ENCODE results near the gene UBXN7. TPM values are rescaled to one million over a fixed set of nuclear protein-coding genes. Genes with fewer than 3 reads are reported as not detected.

UBXN7 gene
- total and polyA plus RNA-seq, 2 of the 13 experiments (the other 11 are each of a cell fraction or from before 2014, with no cell fraction given) = 12.5 to 15.9 TPM

GRCh38 chr3:196440041-196440537 lies 7.9 kb upstream of the UBXN7 start:
- in situ Hi-C loops (cut with HindIII; ENCODE audit: extremely low pct_ligation_motif_present, low pct_unique_long_range_greater_than_20kb) = no loop called here
- CTCF ChIA-PET (ENCODE audit: low intra/inter-chr PET ratio, low total read pairs) = no interaction called here

DNA sequence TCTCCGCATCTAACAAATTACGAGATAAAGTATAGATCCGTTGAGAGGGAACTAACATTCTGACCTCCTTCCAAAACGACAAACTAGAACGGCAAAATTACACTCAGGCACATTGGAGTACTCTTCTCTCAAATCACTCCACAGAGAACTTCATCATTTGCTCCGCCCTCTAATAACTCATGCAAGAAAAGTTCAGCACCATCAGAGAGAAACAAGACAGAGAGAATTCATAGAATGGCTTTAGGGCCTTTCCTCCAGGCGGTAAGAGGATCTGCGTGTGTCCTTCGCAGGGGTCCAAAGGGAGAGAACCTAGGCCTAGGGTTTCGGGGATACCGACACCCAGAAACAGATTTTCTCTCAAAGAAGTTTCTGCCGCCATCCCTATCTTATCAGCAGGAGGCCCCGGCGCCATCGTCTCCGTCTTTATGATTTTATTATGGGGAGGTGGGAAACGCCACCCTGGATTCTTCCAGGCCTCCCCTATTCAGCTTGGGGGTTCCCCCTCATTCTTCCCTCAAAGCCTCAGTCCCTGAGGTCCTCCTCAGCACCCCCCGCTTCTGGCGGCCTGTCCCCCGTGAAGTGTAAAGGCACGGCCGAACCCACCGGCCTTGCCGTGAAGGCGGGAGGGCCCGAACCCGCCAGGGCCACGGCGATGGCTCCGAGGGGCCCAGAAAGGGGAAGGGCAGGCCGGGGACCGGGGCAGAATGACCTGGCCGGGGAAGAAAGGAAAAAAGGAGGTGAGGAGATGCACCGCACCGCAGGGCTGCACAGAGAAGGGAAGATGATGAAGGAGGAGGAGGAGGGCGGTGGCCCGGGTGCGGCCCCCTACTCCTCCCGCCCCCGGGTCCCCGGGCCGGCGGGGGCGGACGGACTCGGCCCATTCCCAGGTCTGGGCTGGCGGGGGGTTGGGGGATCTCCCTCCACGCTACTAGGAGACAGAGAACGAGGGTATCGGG lies 768 bp downstream of the UBXN7 start:
- peak; percentile 41 for DNase-seq (ENCODE audit: low spot score)
- TSS peak; percentile 90 for BruUV-seq (replicated peaks)
- TF ChIP-seq PHF8 (CRISPR knock-in tag; IDR thresholded peaks at IDR 0.05) = peak; percentile 90
- peak; percentile 14; the same call in 1 of the 2 replicates for TF ChIP-seq DMAP1 (CRISPR knock-in tag; IDR thresholded peaks at IDR 0.05)
- TF ChIP-seq HNRNPUL1 (IDR thresholded peaks at IDR 0.05; ENCODE audit: low read depth, low read length) = no peak
- TF ChIP-seq, protein P1, sequence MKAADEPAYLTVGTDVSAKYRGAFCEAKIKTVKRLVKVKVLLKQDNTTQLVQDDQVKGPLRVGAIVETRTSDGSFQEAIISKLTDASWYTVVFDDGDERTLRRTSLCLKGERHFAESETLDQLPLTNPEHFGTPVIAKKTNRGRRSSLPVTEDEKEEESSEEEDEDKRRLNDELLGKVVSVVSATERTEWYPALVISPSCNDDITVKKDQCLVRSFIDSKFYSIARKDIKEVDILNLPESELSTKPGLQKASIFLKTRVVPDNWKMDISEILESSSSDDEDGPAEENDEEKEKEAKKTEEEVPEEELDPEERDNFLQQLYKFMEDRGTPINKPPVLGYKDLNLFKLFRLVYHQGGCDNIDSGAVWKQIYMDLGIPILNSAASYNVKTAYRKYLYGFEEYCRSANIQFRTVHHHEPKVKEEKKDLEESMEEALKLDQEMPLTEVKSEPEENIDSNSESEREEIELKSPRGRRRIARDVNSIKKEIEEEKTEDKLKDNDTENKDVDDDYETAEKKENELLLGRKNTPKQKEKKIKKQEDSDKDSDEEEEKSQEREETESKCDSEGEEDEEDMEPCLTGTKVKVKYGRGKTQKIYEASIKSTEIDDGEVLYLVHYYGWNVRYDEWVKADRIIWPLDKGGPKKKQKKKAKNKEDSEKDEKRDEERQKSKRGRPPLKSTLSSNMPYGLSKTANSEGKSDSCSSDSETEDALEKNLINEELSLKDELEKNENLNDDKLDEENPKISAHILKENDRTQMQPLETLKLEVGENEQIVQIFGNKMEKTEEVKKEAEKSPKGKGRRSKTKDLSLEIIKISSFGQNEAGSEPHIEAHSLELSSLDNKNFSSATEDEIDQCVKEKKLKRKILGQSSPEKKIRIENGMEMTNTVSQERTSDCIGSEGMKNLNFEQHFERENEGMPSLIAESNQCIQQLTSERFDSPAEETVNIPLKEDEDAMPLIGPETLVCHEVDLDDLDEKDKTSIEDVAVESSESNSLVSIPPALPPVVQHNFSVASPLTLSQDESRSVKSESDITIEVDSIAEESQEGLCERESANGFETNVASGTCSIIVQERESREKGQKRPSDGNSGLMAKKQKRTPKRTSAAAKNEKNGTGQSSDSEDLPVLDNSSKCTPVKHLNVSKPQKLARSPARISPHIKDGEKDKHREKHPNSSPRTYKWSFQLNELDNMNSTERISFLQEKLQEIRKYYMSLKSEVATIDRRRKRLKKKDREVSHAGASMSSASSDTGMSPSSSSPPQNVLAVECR (CRISPR knock-in tag; IDR thresholded peaks at IDR 0.05; ENCODE audit: borderline replicate concordance) = peak; percentile 30; the same call in 1 of the 2 replicates
- no peak for TF ChIP-seq ZNF580 (CRISPR knock-in tag; IDR thresholded peaks at IDR 0.05; ENCODE audit: borderline replicate concordance, low read depth)
- TF ChIP-seq ZNF10 (CRISPR knock-in tag; IDR thresholded peaks at IDR 0.05; ENCODE audit: borderline replicate concordance, low read depth) = no peak

More at GRCh38 chr3:196440041-196440537, 7.9 kb upstream of the UBXN7 start:
- H3K36me3 ChIP-seq (replicated peaks in 1 of 2; ENCODE audit: control insufficient read depth in 1 of 2, insufficient read depth in 2 of 2, low read length in 2 of 2) = no peaks in the 10 kb centered on the region
- no peaks in the 10 kb centered on the region for H3K79me2 ChIP-seq (ENCODE audit: insufficient read depth, low read length)
- ATAC-seq (no peak), FAIRE-seq (no peak), DNase-seq (ENCODE audit: low spot score) (no peak)
- no peaks in the 10 kb centered on the region for H3K9me3 ChIP-seq (ENCODE audit: low read length)
- intact Hi-C loops (cut with micrococcal nuclease; ENCODE audit: unreplicated experiment) = no loop called here
- POLR2A ChIA-PET = interaction anchor here (0.9 kb wide), 1 partner anchor 8 kb away, joined by 6 read pairs; the partner anchor contains the start of gene UBXN7
- no peak for TF ChIP-seq FOXK1 (CRISPR knock-in tag; IDR thresholded peaks at IDR 0.05; ENCODE audit: borderline replicate concordance, low read depth)
- no peak for TF ChIP-seq SRSF4 (IDR thresholded peaks at IDR 0.05; ENCODE audit: low read depth, low read length, poor library complexity, severe bottlenecking)
- no peak for TF ChIP-seq KLF15 (CRISPR knock-in tag; IDR thresholded peaks at IDR 0.05; ENCODE audit: borderline replicate concordance)
- TF ChIP-seq U2AF1 (optimal IDR thresholded peaks at IDR 0.05; ENCODE audit: low read depth, low read length) = no peak
- TF ChIP-seq RCOR2 (CRISPR knock-in tag; IDR thresholded peaks at IDR 0.05) = no peak
- no peak for TF ChIP-seq SRSF1 (optimal IDR thresholded peaks at IDR 0.05; ENCODE audit: low read depth, low read length)
- no peak for TF ChIP-seq PHF20 (CRISPR knock-in tag; IDR thresholded peaks at IDR 0.05)
- TF ChIP-seq THAP11 (CRISPR knock-in tag; IDR thresholded peaks at IDR 0.05) = no peak
- H2AFZ ChIP-seq (ENCODE audit: low read length) = no peak overlapping the region
- BruUV-seq (replicated peaks) = no TSS peak
- H4K20me1 ChIP-seq (ENCODE audit: insufficient read depth, low read length) = no peaks in the 10 kb centered on the region
- no peak overlapping the region for H3K27ac ChIP-seq (ENCODE audit: extremely low read length, insufficient read depth, low read length)
- no peak overlapping the region for H3K4me3 ChIP-seq (replicated peaks in 1 of 3; ENCODE audit: insufficient read depth in 1 of 3, low read depth in 2 of 3, low read length in 3 of 3)
- H3K27me3 ChIP-seq (ENCODE audit: control insufficient read depth in 1 of 2, insufficient read depth in 2 of 2, low read length in 2 of 2) = peaks cover 0 to 3% of the 10 kb centered on the region in 2 experiments; a peak in 1 of 5 replicates
- no peak overlapping the region for H3K9ac ChIP-seq (ENCODE audit: insufficient read depth, low read depth, low read length)
- H3K4me2 ChIP-seq (ENCODE audit: low read depth, low read length) = no peak overlapping the region
- WGBS (ENCODE audit: low lambda C conversion rate) = 58% methylated on average over 6 of the region's 6 CpGs
- peaks cover 12% of the 10 kb centered on the region for H3K4me1 ChIP-seq (ENCODE audit: insufficient read depth, low read length)

More for the DNA sequence above, 768 bp downstream of the UBXN7 start:
- Histone ChIP-seq H4K20me1 (ENCODE audit: insufficient read depth, low read length) (peaks cover 10% of the 10 kb centered on the region; the same call in 1 of the 2 replicates), H3K4me1 (ENCODE audit: insufficient read depth, low read length) (peaks cover 20% of the 10 kb centered on the region), H3K4me2 (ENCODE audit: low read depth, low read length) (peak overlapping the region; percentile 77), H3K9me3 (ENCODE audit: low read length) (no peaks in the 10 kb centered on the region), H2AFZ (ENCODE audit: low read length) (no peak overlapping the region), H3K9ac (ENCODE audit: insufficient read depth, low read depth, low read length) (peak overlapping the region; percentile 82), H3K4me3 (replicated peaks in 1 of 3; ENCODE audit: insufficient read depth in 1 of 3, low read depth in 2 of 3, low read length in 3 of 3) (peak overlapping the region; percentile 87 to 97 (median 90)), H3K36me3 (replicated peaks in 1 of 2; ENCODE audit: control insufficient read depth in 1 of 2, insufficient read depth in 2 of 2, low read length in 2 of 2) (peaks cover 3 to 7% of the 10 kb centered on the region in 2 experiments; a peak in 3 of 5 replicates), H3K27ac (ENCODE audit: extremely low read length, insufficient read depth, low read length) (peak overlapping the region; percentile 75), H3K27me3 (ENCODE audit: control insufficient read depth in 1 of 2, insufficient read depth in 2 of 2, low read length in 2 of 2) (no peaks in the 10 kb centered on the region; a peak in 1 of 5 replicates), H3K79me2 (ENCODE audit: insufficient read depth, low read length) (peaks cover 56% of the 10 kb centered on the region)
- in situ Hi-C loops (cut with HindIII; ENCODE audit: extremely low pct_ligation_motif_present, low pct_unique_long_range_greater_than_20kb) = loop anchor here (10.0 kb wide), 1 partner anchor 187 kb away; no protein-coding TSS in a partner anchor
- FAIRE-seq (no peak), ATAC-seq (peak; percentile 69)
- under 1% methylated on average over 41 of the region's 50 CpGs for WGBS (ENCODE audit: low lambda C conversion rate)
- POLR2A ChIA-PET = interaction anchor here (1.0 to 1.1 kb wide), 6 partner anchors 9 to 113 kb away, joined by 3 to 10 read pairs (median 4); partner anchors contain the start of gene DYNLT2B
- CTCF ChIA-PET (ENCODE audit: low intra/inter-chr PET ratio, low total read pairs) = no interaction called here
- intact Hi-C loops (cut with micrococcal nuclease; ENCODE audit: unreplicated experiment) = no loop called here
